Gastroesophageal sphincter (tissue), 4 donors: ENCODE results near the gene L1CAM. TPM values are rescaled to one million over a fixed set of nuclear protein-coding genes. Genes with fewer than 3 reads are reported as not detected.

Experiments used
- ATAC-seq: fragments of 150-250 bp; one replicate; pipeline ENCODE4 v1.9.1; 2016; ENCODE audit warnings: mild to moderate bottlenecking, moderate library complexity
- H3K27ac ChIP-seq, 4 donors: fragments of 200-600 bp; sonication (generic) in 3 of 4; 1 replicate in 3 of 4; 2 replicates in 1 of 4; pipeline ENCODE4 v1.5.1; 2016 to 2019
- H3K27me3 ChIP-seq: fragments of 200-600 bp; sonication (generic); one replicate; pipeline ENCODE4 v1.5.1; 2019
- H3K36me3 ChIP-seq, 2 donors: fragments of 200-600 bp; sonication (generic); one replicate each; pipeline ENCODE4 v1.5.1; 2019; ENCODE audit warnings: control low read depth in 1 of 2
- H3K4me1 ChIP-seq, 3 donors: fragments of 200-600 bp; sonication (generic); 1 replicate in 2 of 3; 2 replicates in 1 of 3; pipeline ENCODE4 v1.5.1; 2016 to 2019; ENCODE audit warnings: control low read depth in 2 of 3
- H3K4me3 ChIP-seq, 2 donors: fragments of 200-600 bp; sonication (generic); one replicate each; pipeline ENCODE4 v1.5.1; 2019; ENCODE audit warnings: mild to moderate bottlenecking in 1 of 2, moderate library complexity in 1 of 2
- H3K9me3 ChIP-seq, 3 donors: fragments of 200-600 bp; sonication (generic); one replicate each; pipeline ENCODE4 v1.5.1; 2017 to 2019; ENCODE audit warnings: control low read depth in 2 of 3
- CTCF ChIP-seq, 4 experiments: fragments of 200-600 bp in 2 of 4; fragments of 450-650 bp in 2 of 4; sonication (generic) in 1 of 4; IDR thresholded peaks; one replicate each; pipeline ENCODE4 v1.5.1; 2017 to 2019; ENCODE audit warnings: antibody characterized with exemption in 4 of 4, mild to moderate bottlenecking in 2 of 4, moderate library complexity in 2 of 4
- EP300 ChIP-seq: sonication (generic); formaldehyde crosslinking; IDR thresholded peaks from one replicate; pipeline ENCODE4 v1.6.1; 2017; ENCODE audit warnings: antibody characterized with exemption, mild to moderate bottlenecking
- POLR2A ChIP-seq, 2 donors: fragments of 450-650 bp; IDR thresholded peaks; one replicate each; pipeline ENCODE4 v1.6.1; 2017; ENCODE audit warnings: antibody characterized with exemption in 2 of 2, mild to moderate bottlenecking in 2 of 2, moderate library complexity in 1 of 2
- POLR2AphosphoS5 ChIP-seq: sonication (generic); formaldehyde crosslinking; IDR thresholded peaks from one replicate; pipeline ENCODE4 v1.6.1; 2017; ENCODE audit warnings: antibody characterized with exemption
- WGBS, 2 donors: methylation state at CpG; one replicate each; pipeline ENCODE4 v1.1.5; 2018; ENCODE audit warnings: low coverage in 1 of 2; 5-methylcytosine and 5-hydroxymethylcytosine counted together
- total RNA-seq, 4 donors: library from RNA; depleted of rRNA; stranded (reverse); fragments of >200 nt; gene quantifications; one replicate each; pipeline ENCODE4 v1.1.0, GENCODE V29; 2016

L1CAM gene
- total RNA-seq, 4 donors from 2014 or later, result 16.2 to 53.3 (median 26.7) TPM

GRCh38 chrX:153865685-153866084 is 20.3 kb downstream of the L1CAM start:
- no peaks in the 10 kb centered on the region for H3K9me3 ChIP-seq
- H3K4me3 ChIP-seq, result no peak overlapping the region
- H3K4me1 ChIP-seq, result no peaks in the 10 kb centered on the region
- H3K36me3 ChIP-seq, result no peaks in the 10 kb centered on the region
- ATAC-seq, result no peak
- TF ChIP-seq POLR2AphosphoS5 (no peak), CTCF (IDR thresholded peaks at IDR 0.05) (no peak), POLR2A (IDR thresholded peaks at IDR 0.05) (no peak), EP300 (no peak)
- H3K27ac ChIP-seq, result no peak overlapping the region
- H3K27me3 ChIP-seq, result peaks cover 12% of the 10 kb centered on the region
- WGBS, 2 donors, result 83% methylated on average over 2 of the region's 9 CpGs; no CpG with 5 or more reads in 1 of the 2 donors

GRCh38 chrX:153865321-153865580 is 20.7 kb downstream of the L1CAM start:
- no peak for ATAC-seq
- TF ChIP-seq POLR2A (IDR thresholded peaks at IDR 0.05) (no peak), POLR2AphosphoS5 (no peak), EP300 (no peak), CTCF (IDR thresholded peaks at IDR 0.05) (no peak)
- Histone ChIP-seq H3K4me1 (no peaks in the 10 kb centered on the region), H3K4me3 (no peak overlapping the region), H3K9me3 (no peaks in the 10 kb centered on the region), H3K27ac (no peak overlapping the region), H3K27me3 (peaks cover 9% of the 10 kb centered on the region), H3K36me3 (no peaks in the 10 kb centered on the region)
- no CpG with 5 or more reads among the region's 11 CpGs for WGBS, 2 donors

GRCh38 chrX:153864561-153865320 is 21.2 kb downstream of the L1CAM start:
- no peak for TF ChIP-seq POLR2A (IDR thresholded peaks at IDR 0.05)
- TF ChIP-seq EP300, result no peak
- TF ChIP-seq POLR2AphosphoS5, result no peak
- no peak for TF ChIP-seq CTCF (IDR thresholded peaks at IDR 0.05)

GRCh38 chrX:153864101-153864500 is 21.9 kb downstream of the L1CAM start:
- ATAC-seq, result no peak
- Histone ChIP-seq H3K4me1 (no peaks in the 10 kb centered on the region), H3K27ac (no peak overlapping the region), H3K4me3 (no peak overlapping the region), H3K27me3 (no peaks in the 10 kb centered on the region), H3K9me3 (no peaks in the 10 kb centered on the region), H3K36me3 (no peaks in the 10 kb centered on the region)
- TF ChIP-seq POLR2AphosphoS5 (no peak), CTCF (IDR thresholded peaks at IDR 0.05) (no peak), EP300 (no peak), POLR2A (IDR thresholded peaks at IDR 0.05) (no peak)
- WGBS, 2 donors, result 100% methylated on average over 1 of the region's 10 CpGs; no CpG with 5 or more reads in 1 of the 2 donors

More at GRCh38 chrX:153864561-153865320, 21.2 kb downstream of the L1CAM start:
- no peak for ATAC-seq
- Histone ChIP-seq H3K4me3 (no peak overlapping the region), H3K9me3 (no peaks in the 10 kb centered on the region), H3K36me3 (no peaks in the 10 kb centered on the region), H3K27ac (no peak overlapping the region), H3K27me3 (peaks cover 4% of the 10 kb centered on the region), H3K4me1 (no peaks in the 10 kb centered on the region)
- WGBS, 2 donors, result 87% methylated on average over 7 of the region's 30 CpGs; no CpG with 5 or more reads in 1 of the 2 donors
